NCI-H1048 (cell line): ENCODE data around the gene UCKL1.

Experiments
- DNase-seq: peaks from one replicate; lab custom pipeline; 2025; lab: John Stamatoyannopoulos, UW

Gene UCKL1

DNA sequence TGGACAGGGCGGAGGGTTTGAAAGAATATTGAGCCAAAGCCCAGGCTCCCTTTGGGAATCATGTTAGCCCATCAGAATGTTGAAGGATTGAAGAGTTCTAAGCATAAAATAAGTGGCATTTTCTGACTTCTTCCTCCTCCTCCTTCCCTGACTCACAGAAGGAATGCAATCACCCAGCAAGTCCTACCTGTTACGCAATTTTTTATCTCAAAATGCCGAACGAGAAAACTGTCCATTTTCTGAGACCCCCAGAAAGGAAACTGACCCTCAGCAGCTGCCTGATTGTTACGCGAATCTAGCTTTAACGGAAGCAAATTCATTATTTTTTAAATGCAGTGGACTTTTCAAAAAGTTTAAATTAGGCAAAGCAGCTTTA, 66.0 kb downstream of the UCKL1 start:
- no peak for DNase-seq
